DMS53 treated with DMSO at 0.1 percent for 48 hours (cell line): ENCODE data around the gene CEP112.

Source experiments
- DNase-seq: peaks from one replicate; lab custom pipeline; 2025; ENCODE audit not compliant: unreplicated experiment; lab: John Stamatoyannopoulos, UW

The CEP112 gene

DNA sequence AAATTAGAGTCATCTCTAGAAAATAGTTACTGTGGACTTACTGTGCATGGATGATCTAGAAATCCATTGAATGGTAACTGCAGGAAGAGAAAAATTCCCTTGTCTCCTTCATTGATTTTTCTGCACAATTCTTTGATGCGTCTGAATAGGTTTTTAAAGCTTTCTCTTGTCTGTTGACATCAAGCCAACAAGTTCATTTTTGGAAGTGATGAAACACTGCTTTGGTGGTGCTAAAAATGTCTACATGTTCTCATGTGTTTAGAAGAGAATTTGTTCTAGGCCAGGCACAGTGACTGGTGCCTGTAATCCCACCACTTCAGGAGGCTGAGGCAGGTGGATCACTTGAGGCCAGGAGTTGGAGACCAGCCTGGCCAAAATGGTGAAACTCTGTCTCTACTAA lies 573.4 kb downstream of the CEP112 start:
- DNase-seq = no peak

DNA sequence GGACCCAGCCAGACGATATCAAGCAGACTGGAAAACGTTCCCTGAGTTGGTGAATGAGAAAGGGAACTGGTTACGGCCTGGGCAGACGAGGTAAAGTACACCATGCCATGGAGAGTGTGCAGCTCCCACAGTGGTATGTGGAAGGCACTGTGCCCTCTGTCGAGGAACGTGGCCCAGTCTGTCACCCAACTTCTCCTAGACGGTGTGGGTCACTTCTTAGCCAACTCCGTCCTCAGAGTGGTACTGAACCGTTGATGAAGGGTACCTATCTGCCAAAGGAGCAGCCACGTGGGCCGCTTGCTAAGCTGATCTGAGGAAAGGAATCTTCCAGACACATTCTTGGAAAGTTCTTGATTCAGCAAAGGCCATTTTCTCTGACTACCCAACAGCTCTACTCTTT lies 574.4 kb downstream of the CEP112 start:
- DNase-seq = no peak

DNA sequence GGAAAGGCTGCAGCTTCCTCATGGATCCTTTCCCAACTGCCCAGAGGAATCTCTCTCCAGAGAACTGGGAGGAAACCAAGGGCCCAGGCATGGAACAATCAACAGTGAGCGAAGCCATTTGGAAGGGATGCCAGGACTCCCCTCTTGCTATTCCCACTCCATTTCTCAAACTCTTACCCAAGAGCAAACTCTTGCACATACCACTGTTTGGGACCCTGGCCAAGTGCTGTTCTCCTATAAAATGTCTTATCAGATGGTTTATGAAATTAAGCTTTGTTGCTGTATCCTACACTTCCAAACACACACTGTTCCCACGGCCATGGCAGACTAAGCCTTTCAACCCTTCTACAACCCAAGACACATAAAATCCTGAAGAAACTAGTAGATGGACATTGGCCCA lies 582.2 kb downstream of the CEP112 start:
- no peak for DNase-seq

DNA sequence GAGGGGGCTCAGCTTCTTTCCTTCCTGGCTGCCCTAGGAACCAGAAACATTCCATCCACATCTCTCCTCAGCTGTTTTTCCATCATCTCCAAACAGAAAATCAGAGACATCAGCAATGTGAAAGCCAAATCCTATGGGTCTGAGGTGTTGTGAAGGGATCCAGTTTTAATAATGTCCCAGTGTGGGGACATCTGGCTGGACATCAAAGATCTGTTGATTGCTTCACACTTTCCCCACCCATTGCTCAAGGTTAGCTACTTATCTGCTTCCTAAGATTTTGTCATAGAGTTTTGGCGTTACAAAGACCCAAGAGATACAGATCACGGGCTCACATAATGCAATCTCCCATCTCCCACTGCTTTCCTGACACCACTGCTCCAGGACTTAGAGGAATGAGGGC lies 582.6 kb downstream of the CEP112 start:
- no peak for DNase-seq

DNA sequence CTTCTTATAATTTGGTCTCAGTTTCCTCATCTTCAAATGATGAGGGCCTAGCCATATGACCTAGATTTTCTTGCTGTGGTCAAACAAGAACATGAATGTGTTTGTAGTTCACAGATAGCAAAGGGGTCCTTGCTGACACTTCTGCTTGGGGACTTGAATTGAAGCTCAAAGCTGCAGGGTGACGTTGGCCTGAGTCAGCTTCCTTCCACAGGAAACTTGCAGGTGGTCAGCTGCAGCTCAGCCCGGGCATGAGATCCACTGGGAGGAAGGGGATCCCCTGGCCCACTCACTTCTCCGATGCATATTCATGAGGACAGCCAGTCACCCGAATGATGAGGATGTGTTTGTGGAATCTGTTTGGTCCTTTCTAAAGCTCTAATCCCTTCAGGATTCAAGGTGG lies 587.9 kb downstream of the CEP112 start:
- no peak for DNase-seq

DNA sequence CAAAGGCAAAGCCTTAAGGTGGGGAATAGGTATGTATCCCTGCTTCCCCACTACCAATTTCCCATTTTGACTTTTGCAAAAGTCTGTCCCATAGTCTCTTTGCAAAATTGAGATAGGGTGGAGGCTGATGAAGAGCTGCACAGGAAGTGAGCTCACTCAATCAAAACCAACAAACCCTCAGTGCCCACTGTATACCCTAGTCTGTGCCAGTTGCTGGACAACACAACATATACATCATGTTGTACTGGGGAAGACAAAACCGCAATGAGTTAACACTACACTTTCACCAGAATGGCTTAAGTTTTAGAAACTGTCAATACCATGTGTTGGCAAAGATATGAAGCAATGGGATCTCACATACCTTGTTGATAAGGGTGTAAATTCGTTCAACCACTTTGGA lies 590.1 kb downstream of the CEP112 start:
- no peak for DNase-seq

DNA sequence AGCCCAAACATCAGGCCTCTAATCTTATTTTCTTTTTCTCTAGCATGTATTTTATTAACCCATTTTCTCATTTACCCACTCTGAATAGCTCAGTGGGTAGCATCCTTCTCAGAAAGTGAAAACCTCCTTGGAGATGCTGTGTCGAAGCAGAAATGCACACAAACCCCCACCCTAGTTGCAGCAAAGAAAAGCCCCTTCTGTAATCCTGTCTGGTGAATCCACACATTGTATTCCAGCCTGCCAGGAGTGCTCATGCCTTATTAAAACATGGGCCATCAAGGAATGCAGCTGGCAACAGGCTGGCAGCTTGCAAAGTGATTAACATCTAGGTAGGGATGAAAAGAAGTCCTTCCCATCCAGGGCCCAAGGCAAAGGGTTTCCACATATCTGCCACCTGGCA lies 590.8 kb downstream of the CEP112 start:
- DNase-seq = no peak

DNA sequence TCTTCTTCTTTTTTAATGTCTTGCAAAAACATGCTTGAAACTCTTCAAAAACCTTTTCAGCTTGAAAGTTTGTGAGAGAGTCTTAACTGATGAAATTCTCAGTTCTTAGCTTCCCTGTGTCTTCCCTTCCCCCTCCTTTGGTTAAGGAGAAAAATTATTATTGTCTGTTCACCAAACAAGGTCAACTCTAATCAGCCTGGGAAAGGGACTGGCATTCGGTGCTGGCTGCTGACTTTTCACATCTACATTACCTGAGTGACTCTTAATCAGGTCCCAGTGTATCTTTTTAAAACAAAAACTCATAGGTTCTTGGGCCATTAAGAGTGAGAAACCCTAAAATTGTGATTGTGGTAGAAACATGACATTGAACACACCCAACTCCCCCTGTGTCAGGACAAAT lies 591.4 kb downstream of the CEP112 start:
- DNase-seq = no peak

DNA sequence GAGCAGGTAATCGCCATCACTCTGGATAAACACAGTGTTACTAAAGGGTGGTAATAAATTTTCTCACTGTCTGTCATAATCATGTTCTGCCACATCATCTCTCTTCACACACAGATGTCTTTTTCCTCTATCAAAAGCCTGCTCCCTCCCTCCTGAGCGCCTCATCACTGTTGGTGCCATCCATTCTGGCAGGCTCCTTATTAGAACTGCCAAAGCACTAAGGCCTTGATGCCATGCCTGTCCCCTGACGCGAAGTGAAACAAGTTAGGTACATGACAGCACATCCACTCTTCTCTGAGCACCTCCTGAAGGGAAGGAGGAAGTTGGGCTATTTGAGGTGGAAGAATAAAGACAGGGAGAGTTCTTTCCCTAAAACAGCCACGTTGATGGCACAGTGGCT lies 592.3 kb downstream of the CEP112 start:
- no peak for DNase-seq

DNA sequence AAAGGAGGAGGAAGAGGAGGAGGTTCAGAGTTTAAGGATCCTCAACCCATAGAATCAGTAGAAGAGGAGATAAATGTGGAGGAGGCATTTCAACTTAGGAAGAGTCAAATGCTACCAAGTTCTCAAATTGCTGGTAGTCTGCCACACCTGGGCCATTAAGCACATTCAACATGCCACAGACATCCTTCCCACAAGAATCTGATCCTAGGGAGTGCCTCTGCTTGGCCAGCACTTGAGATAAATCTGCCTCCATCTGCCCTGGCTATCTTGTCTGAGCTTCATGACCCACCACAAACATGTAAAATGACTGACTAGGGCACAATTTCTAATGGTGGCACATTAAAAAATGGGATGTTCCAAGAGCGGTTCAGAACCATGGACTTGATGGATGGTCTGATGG lies 593.2 kb downstream of the CEP112 start:
- DNase-seq = no peak

DNA sequence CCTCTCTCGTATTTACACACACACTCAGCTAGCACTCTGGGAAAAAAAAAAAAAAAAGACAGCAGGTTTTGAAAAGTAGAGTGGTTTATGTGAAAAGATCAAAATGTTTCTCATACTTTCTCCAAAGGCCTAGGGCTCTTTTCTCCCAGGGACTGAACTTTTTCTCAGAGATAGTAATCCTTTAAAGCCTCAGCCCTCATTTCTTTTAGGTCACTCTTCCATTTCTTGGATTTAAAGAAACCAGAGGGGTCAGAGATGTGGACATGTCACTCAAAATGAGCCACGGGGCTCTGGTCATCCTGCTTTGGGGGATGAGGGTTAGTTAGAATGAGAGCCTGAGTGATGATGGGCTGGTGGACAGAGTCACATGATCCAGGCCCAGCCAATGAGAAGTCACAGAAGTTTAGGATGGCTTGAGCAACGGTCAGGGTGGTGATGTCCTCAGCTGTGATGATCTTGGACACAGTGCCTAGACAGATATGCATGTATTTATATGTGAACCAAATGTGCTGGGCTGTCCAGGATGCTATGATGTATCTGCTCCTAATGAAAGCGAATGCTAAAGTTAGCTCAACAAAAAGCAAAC lies 596.8 kb downstream of the CEP112 start:
- no peak for DNase-seq

DNA sequence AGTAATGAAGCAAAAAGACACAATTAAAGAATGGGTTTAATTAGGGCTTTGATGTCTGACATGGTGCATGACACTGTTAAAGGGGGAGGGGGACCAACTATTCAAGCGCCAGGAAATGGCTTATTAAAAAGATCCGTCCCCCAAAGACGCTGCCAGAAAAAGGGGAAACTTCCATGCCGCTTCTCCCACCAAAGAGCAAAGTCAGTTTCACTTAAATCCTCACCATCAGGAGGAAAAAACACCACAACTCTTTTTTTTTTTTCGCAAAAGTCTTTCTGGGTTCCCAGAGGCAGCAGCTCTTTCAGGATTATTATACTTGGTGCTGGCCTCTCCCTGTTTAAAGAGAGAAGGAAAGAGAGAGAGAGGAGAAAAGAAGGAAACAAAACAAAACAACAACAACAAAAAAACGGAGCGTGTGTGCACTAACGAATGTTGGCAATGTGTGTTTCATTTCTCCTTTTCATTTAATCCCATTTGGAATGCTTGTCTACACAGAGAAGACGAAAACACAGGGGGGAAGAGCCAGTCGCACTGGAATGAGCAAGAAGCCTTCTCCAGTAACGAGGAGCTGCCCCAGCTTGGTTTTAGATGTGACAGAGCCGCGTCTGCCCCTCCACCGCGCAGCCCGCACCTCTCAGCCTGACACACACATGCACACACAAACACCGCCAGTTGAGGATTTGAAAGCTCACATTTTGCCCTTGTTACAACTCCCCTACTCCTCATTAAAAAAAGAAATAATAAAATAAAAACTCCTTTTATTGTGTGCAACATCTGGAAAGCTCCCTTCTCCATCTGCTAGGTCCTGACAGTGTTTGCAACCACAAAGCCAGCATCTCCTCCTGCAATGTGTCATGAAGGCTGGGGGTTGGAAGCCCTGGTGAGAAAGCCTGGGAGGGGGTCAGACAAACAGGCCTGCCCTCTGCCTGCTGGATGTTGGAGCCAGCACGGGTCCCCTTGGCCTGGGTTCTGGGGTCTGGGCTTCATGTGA lies 597.8 kb downstream of the CEP112 start:
- no peak for DNase-seq

DNA sequence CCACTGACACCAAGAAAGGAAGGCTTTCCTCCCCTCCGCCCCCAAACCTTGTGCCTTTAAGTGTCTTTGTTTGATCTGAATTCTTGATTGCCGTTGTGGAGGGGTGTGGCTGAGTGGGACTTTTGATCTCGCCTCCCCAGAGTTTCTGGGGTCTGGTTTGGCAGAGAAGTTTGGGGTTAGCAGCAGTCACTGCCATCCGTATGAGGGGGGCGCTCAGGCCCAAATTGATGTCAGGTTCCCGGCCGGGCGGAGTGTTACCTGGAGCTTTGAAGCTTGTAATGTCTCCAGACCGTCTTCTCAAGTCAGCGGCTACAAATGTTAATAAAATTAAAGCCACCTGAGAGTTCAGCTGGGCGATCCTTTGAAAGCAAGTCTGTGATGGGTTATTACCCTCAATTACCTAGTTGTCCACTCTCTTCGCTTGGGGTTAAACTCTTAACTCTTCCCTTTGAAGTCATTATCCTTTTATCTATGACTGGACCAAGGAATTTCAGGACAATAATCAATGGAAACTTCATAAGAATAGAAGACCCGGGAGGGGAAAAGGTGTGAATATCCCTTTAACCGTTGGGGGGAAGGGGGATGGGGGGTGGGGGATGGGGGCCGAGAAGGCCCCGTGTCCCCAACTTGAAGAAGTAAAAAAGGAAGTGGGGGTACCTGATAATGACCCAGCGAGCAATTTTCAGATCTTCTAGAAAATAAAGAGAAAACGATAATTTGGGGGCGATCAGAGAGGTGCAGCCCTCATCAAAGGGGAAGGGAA lies 598.7 kb downstream of the CEP112 start:
- DNase-seq = no peak

DNA sequence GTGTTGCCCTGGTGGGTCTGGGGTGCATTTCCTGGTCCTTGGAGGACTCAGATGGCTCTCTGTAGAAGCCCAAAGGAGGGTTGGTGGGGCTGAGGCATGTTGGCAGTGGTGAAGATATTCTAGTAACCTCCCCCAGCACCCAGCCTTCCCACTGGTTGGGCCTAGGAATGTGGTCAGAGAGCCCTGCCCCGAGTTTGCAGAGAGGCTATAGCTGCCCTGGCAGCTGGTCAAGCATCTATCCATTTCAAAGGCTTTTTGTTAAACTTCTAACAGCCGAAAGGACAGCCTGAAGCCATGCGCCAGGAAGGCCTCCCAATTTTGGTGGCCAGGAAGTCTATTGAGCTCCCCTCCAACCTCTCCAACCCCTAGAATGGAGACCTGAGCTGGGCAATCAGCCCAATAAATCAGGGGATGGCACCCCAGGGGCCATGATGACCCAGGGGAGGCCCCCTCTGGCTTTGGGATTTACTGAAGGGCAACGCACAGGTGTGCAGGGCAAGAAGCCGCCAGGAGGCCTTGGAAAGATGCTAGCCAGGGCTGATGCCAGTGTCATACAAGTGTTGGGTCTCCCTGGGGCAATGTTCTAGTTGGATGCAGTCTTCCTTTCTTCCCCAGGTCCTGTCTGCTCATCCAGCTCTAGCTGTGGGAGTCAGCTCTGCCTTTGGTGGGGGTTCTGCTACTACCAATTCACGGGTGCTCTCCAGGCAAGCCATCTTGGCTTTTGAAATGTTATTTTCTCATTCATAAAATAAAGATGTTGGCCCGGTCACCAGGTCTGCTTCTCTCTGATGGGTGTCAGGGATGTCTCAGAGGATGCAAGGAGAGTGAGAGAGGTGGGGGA lies 599.6 kb downstream of the CEP112 start:
- DNase-seq = no peak

DNA sequence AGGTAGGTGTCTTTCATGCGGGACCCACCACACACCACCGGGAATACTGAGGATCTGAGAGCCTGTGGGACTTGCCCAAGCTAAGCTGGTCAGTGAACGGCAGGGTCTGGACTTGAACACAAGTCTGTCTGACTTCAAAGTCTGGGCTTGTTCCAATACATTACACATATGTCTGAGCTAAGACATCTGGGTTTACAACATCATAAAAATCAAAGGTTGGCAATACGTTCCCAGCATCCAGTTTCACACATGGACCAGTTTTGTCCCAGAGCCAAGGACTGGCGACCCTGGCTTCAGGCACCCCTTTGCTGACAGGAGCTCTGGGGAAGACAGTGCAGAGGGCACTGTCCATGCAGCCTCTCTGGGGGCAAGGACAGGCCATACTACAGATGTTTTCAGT lies 602.6 kb downstream of the CEP112 start:
- DNase-seq = no peak

DNA sequence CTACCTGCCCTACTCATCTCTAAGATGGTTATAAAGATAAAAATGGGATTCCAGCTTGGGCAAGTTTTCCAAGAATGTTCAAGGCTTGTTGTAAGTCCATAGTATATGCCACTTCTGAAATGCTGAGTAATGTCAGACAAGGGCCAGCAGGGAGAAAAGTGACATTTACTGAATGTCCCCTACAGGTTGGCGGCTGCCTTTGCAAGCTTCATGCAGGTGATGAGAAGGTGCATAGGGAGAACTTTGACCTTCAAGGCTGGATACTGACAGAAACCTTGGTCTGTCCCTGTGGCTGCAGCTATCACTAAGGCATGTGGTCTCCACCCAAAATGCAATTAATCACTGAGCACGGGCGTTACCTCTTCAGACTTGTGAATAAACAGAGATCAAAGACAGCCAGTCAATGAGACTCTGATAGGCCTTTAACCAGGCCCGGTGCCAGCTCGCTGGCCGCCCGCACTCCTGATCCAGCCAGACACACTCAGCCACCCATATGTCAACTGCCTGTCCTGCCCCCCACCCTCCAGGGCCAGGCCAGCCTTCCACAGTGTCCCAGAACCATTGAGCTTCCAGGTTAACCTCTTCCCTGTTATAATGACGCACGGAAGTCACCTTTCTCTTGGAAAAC lies 603.6 kb downstream of the CEP112 start:
- DNase-seq = peak; percentile 87

DNA sequence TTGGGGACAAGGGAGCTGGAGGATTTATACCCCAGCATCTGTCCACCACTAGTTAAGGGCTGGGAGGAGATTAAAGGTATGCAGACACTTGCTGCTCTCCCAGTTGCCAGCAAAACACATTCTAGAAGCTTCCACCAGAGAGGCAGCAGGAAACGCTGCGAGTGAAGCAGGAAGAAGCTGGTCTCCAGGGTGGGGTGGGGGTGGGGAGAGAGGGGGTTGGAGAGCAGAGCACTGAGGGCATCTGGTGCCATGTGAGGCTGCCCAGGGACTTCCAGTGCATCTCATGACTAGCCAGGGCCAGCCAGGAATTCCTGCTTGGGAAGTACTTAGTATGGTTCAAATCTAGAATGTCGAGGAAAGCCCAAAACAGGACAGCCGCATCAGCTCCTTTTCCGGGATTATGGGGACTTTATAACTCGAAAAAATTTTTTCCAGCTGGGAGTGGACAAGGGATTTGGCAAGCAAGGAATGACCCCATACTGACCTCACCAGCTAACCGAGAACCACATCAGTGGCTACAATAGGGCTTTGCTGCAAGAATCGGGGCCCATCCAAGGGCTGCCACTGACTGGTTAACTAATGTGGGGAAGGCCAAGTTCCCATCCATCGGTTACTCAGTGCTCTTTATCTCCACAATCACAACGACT lies 604.3 kb downstream of the CEP112 start:
- no peak for DNase-seq

DNA sequence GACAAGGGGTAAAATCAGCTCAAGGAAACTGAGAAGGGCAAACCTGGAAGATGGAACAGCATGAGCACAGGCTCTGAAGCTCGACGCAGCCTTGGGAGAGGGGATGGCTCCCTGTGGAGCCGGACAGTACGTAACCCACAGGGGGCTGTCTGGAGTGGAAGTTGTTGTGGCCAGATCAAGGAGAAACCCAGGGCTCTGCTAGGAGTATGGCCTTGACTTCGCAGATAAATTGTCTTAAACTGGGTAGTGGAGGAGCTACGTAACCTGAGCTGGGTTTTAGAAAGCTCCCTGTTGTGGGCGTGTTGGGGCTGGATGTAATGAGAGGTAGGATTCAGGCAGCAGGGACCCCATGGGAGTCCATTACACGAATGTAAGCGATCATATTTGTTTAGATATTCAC lies 605.0 kb downstream of the CEP112 start:
- DNase-seq = no peak
